Fibroblast of skin of left biceps (primary cell): Measurements from ENCODE around the gene NBPF14.
"Not testable (repeated sequence)": the region's sequence is repeated elsewhere in the genome, so short reads cannot be mapped to it uniquely, and the experiment has no call there.

ENCODE experiments used
- DNase-seq, 2 experiments: peaks; one replicate each; pipeline ENCODE4 v3.0.0-alpha.2; 2013; ENCODE audit warnings: low read depth in 2 of 2

NBPF14 gene, protein sequence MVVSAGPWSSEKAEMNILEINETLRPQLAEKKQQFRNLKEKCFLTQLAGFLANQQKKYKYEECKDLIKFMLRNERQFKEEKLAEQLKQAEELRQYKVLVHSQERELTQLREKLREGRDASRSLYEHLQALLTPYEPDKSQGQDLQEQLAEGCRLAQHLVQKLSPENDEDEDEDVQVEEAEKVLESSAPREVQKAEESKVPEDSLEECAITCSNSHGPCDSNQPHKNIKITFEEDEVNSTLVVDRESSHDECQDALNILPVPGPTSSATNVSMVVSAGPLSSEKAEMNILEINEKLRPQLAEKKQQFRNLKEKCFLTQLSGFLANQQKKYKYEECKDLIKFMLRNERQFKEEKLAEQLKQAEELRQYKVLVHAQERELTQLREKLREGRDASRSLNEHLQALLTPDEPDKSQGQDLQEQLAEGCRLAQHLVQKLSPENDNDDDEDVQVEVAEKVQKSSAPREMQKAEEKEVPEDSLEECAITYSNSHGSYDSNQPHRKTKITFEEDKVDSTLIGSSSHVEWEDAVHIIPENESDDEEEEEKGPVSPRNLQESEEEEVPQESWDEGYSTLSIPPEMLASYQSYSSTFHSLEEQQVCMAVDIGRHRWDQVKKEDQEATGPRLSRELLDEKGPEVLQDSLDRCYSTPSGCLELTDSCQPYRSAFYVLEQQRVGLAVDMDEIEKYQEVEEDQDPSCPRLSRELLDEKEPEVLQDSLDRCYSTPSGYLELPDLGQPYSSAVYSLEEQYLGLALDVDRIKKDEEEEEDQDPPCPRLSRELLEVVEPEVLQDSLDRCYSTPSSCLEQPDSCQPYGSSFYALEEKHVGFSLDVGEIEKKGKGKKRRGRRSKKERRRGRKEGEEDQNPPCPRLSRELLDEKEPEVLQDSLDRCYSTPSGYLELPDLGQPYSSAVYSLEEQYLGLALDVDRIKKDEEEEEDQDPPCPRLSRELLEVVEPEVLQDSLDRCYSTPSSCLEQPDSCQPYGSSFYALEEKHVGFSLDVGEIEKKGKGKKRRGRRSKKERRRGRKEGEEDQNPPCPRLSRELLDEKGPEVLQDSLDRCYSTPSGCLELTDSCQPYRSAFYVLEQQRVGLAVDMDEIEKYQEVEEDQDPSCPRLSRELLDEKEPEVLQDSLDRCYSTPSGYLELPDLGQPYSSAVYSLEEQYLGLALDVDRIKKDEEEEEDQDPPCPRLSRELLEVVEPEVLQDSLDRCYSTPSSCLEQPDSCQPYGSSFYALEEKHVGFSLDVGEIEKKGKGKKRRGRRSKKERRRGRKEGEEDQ (N-terminal part only)

DNA sequence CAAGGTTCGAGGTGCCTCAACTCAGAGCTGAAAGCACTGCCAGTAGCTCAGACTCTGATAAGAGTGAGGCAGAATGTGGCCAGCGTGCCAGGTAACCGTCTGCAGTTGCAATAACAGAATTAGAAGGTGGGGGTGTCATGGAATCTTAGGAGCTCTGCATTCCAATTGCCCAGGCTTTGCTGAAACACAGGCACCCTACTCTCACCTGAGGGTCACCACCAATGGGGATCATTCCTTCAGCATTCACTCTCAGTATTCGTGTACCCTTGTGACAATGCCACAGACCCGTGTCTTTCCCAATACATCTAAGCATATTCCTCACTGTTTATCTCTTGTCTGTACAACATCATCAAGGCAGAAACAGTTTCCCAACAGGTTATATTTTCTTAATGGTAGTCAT, at the start of gene NBPF14:
Gene NBPF14, minus strand, starts transcription at position 101 of the 400 bp plus-strand sequence. CDS start 294 bp downstream, outside the sequence.
- DNase-seq = not testable (repeated sequence)

DNA sequence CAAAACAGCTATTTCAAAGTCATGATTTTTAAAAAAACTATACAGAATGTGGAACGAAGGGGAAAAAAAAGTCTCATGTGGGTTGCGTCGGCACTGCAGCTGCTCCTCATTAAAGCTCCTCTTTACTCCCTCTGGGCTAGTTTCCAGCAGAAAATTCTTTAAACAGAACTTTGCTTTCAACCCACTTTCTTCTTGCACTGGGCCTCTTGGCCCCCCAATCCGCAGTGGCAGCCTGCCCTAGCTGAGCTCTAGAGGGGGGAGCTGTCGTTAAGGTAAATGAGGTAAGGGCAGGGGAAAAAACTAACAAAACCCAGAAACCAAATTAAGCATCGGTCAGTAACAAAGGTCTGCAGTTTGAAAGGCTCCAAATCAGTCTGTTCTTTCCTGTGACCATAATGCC, 29.6 kb upstream of the NBPF14 start:
- DNase-seq = not testable (repeated sequence)

DNA sequence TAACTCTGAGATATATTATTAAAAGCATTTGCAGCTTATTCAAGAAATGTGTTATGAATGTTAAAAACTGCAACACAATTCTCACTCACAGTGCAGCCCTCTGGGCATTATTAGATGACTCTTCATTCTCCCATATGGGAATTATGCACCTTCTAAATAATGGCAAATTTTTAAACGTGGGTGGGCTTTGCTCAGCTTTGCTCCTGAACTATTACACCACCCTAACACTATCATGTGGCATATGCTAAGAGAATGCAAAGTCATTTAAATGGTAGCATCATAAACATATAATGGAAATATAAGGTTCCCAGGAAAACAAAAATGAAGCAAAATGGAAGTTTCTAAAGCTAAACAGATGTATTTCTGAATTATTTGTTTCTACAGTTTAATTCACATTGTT, 22.4 kb upstream of the NBPF14 start:
- DNase-seq = not testable (repeated sequence)

DNA sequence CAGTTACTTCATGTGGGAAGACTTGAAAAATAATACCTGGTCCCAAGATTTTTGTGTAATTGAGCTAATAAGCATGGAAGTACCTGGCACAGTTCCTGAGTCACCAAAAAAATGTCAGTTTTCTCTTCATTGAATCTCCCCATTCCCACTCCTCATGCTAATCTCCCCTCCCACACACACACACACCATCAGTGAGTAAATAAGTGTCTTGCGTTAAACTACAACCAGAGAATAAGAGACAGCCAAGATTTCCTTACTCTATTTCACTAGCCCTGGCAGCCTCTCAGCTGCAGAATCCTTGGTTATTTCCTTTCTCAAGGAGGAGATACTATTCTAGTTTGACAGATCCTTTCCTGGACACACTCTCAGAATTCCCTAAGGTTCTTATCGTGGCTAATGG, 9.5 kb upstream of the NBPF14 start:
- DNase-seq = peak in 1 of 2 experiments; percentile 1

DNA sequence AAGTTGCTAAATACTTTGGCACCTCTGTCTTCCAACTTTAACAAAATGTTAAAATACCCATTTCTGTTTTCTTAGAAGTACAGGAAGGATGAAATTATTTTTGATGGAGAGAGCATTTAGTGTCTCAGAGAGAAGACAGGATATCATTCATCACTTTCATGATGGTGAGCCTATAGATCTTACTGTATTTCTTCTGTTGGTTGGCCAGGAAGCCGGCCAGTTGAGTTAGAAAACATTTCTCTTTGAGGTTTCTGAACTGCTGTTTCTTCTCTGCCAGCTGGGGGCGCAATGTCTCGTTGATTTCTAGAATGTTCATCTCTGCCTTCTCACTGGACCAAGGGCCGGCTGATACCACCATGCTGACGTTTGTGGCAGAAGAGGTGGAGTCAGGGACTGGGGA, 451 bp downstream of the NBPF14 start:
- not testable (repeated sequence) for DNase-seq

DNA sequence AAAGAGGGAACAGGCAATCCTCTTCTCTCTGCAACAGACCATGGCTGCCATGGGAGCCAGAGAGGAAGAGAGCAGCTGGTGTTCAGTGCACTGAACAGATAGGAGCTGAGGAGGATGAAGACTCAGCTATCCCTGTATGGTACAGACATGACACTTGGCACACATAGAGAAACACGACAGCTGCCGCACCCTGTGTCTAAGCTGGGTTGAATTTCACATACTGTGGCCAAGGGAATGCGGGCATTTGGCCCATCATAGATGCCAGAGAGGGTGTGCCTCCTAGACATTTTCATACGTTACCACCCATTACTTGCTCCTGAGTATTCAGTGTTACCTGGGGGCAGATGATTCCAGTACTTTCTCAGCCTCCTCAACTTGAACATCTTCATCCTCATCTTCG, 4.7 kb downstream of the NBPF14 start:
- not testable (repeated sequence) for DNase-seq

DNA sequence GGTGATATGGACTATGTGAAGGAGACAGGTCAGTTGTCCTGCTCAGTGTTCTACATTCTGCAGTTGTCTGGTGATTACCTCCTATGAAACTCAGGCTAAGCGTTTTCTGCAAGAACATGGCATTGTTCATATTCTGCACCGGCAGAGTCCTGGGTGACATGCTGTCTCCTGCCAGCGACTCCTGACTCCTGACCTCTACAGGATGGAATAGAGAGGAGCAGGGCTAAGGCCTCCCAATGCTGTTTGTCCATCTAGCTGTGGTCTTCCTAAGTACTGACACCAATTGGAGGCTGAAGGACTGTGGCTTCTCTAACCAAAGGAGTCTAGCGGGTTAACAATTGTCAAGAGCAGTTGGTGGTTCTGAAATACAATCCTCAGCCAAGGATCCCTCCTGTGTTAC, 63.7 kb downstream of the NBPF14 start:
- not testable (repeated sequence) for DNase-seq

DNA sequence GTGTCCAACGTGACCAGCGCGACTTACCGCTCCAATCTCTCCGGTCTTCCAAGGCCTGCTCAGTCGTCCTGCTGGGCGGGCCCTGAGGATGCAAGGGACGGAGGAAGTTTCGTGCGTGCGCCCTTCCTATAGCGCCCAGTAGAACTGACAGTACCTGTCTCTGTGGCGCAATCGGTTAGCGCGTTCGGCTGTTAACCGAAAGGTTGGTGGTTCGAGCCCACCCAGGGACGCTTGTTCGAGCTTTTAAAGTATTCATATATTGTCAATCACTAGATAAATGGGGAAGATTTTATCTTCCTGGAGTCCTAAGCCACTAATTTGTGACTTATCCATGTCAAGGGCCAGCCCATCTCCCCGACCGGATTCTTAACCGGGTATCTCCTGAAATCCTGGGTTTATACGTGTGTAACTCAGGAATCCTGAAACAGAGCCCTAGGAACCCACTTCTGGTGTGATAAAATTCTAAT, 66.7 kb downstream of the NBPF14 start:
- DNase-seq = peak; percentile 28 to 33

DNA sequence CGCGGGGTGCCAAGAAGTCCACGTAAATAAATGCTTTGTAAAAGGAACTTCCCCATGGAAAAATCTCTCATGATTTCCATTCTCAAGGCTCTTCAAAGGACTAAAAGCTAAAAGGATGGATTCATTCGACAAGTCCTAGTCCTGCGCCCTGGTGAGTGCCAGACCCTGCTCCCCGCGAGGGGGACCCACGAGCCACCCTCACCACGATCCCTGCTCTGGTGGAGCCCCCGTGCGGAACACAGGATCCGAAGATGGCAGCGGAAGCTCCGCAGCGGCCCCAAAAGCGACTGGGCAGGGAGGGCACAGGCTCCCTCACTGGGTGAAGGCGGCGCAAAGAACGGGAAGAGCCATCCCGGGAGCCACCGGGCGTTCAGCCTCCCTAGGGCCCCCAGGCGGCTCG, 67.2 kb downstream of the NBPF14 start:
- not testable (repeated sequence) for DNase-seq

DNA sequence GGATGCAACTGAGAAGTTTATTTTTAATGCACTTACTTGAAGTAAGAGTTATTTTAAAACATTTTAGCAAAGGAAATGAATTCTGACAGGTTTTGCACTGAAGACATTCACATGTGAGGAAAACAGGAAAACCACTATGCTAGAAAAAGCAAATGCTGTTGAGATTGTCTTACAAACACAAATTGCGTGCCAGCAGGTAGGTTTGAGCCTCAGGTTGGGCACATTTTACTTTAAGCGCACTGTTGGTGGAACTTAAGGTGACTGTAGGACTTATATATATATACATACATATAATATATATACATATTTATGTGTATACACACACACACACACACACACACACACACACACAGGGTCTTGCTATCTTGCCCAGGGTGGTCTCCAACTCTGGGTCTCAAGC, 69.2 kb downstream of the NBPF14 start:
- DNase-seq = not testable (repeated sequence)

DNA sequence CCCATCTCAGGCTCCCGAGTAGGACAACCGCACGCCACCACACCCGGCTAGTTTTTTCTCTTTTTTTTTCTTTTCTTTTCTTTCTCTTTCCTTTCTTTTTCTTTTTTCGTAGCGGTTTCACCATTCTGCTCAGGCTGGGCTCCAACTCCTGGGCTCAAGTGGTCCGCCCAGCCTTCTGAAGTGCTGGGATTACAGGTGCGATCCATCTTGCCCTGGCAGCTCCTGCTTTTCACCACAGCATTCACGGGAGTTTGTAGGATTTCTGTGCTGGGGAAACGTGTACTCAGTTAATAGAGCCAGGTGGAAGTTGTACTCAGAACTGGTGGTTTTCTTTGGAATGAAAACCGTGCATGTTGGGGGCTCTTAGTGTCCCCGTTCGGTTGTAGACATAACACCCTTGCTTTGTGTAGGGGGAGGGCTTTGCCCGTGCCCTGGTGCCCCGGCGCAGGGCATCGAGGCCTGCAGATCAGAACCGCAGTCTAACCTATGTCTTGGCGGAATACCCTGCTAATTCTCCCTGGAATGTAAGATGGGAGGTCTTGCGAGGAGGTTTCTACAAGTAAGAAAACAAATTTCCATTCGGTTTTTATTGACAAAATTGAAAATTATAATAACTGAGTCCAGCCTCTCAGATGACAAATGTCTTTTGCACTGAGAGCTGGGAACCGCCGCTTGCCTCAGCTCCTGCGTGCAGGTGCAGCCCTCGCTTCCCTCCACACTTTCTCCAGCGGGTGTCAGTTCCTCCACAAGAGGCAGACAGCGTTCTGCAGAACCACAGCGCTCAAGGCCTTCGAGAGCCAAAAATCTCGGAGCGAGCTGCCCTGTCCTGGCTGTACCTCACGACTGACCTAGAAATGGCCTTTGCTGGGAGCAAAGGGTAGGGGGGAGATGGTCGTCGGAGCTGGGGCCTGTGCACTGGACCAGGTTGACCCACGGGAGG, 72.3 kb downstream of the NBPF14 start:
- DNase-seq = not testable (repeated sequence)

DNA sequence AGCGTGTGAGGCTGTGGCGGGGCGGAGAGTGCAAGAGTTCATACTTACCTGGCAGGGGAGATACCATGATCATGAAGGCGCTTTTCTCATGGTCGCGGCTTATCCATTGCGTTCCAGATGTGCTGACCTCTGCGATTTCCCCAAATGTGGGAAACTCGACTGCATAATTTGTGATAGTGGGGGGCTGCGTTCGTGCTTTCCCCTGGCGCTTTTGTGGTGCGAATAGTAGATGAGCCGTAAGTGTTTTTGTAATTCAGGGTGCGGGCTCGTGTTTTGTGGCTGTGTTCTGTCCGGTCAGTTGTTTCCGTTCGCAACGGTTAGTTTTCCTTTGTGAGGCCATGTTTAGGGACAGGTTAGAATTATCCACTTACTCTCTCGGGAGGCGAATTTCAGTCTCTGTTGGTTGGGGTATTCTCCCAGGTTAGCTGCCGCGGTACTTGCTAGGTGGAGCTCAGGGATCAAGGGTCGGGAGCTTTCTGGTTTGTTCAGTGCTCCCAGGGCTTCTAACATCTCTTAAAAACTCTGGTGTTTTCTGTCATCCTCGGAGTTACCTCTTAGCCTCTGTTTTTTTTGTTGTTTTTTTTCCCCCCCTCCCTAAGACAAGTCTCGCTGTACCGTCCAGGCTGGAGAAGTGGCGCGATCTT, 73.1 kb downstream of the NBPF14 start:
- peak; percentile 96 to 97 for DNase-seq

DNA sequence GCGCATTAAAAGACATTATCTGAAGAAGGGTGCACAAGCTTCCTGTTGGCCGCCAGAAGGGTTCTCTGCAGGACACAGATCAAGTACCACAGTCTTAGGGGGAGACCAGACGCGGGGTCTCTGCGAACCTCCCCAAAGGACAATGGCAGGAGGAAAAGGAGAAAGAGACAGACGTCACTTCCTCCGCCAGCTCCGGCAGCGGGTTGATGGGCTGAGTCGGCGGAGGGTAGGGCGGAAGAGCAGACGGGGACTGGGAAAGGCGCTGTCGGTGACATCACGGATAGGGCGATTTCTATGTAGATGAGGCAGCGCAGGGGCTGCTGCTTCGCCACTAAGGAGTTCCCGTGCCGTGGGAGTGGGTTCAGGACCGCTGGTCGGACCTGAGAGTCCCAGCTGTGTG, 73.7 kb downstream of the NBPF14 start:
- DNase-seq = peak; percentile 64 to 68

DNA sequence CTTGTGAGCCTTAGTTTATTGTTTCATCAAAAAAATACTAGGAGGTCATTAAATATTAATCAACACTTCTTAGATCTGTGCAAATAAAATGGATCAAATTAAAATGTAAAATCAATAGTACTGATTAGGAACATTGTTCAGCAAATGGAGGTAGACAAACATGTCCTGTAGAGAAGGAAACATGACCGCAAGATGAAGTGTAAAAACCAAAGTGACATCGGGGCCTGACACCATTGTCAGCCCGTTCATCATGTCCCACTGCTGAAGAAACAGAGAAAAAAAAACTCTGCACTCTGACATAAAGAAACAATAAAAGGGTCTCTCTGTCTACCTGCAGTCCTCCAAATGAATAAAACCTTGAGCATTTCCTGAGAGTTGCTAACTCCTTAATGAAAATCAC, 81.5 kb downstream of the NBPF14 start:
- DNase-seq = not testable (repeated sequence)

DNA sequence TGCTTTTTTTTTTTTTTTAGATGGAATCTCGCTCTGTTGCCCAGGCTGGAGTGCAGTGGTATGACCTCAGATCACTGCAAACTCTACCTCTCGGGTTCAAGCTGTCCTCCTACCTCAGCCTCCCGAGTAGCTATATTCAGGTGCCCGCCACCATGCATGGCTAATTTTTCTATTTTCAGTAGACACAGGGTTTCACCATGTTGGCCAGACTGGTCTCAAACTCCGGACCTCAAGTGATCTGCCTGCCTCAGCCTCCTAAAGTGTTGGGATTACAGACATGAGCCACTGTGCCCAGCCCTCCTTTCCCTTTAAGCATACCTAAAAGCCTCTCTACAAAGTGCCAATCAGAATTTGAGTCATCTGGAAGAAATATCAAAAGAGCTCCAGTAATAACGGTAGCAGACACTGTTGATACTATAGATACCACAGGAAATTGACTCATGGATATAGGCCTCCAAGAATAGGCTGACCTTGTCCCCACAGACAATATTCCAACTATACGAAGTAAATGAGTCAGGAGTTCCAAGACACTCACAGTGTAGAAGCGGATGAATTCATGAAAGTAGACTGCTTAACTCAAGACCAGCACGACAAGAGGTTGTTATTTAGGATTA, 83.1 kb downstream of the NBPF14 start:
- DNase-seq = not testable (repeated sequence)

DNA sequence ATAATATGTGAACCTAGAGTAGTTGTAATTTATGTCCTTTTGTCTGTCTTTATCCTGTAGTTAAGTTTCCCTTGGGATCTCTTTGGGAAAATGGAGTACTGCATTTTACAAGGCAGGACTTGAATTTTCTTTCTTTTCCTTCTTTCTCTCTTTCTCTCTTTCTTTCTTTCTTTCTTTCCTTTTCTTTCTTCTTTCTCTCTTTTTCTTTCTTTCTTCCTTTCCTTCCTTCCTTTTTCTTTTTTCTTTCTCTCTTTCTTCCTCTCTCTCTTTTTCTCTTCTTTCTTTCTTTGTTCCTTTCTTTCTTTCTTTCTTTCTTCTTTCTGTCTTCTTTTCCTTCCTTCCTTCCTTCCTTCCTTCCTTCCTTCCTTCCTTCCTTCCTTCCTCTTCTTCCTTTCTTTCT, 101.9 kb downstream of the NBPF14 start:
- not testable (repeated sequence) for DNase-seq

DNA sequence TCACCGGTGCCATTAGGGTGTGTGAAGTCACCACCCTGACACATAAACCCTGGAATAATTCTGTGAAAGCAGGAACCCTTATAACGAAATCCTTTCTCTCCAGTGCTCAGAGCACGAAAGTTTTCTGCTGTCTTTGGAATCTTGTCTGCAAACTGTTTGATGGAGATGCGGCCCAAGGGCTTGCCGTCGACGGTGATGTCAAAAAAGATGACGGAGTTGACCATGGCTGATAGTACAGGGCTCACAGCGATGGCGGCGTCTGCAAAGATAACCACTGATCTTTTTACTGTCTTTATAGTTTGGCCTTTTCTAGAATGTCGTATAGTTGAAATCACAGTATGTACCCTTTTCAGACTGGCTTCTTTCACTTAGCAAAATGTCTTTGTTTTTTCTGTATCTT, 112.8 kb downstream of the NBPF14 start, which contains the start of gene PPIAL4G:
Gene PPIAL4G, minus strand, starts transcription at position 274 of the 400 bp plus-strand sequence. Its CDS starts 50 bp downstream, at position 224.
- not testable (repeated sequence) for DNase-seq
